Measurements from ENCODE around the gene TANC1.

The TANC1 gene

GRCh38 chr2:159147690-159148089 is 179.2 kb downstream of the TANC1 start:
- no peak overlapping the region for H3K27ac ChIP-seq
- TF ChIP-seq ZFX (IDR thresholded peaks at IDR 0.05; ENCODE audit: borderline replicate concordance) (no peak), CTCF (IDR thresholded peaks at IDR 0.05) (no peak)

- TF ChIP-seq ZFX (IDR thresholded peaks at IDR 0.05; ENCODE audit: borderline replicate concordance) (no peak), CTCF (IDR thresholded peaks at IDR 0.05) (no peak)
- no peak overlapping the region for H3K27ac ChIP-seq
Measured at GRCh38 chr2:159148901-159149300, 180.5 kb downstream of the TANC1 start.

GRCh38 chr2:159149747-159150146 is 181.3 kb downstream of the TANC1 start:
- TF ChIP-seq ZFX (IDR thresholded peaks at IDR 0.05; ENCODE audit: borderline replicate concordance) (no peak), CTCF (IDR thresholded peaks at IDR 0.05) (no peak)
- no peak overlapping the region for H3K27ac ChIP-seq

GRCh38 chr2:159150280-159150746 is 181.9 kb downstream of the TANC1 start:
- TF ChIP-seq CTCF (IDR thresholded peaks at IDR 0.05) (no peak), ZFX (IDR thresholded peaks at IDR 0.05; ENCODE audit: borderline replicate concordance) (no peak)
- no peak overlapping the region for H3K27ac ChIP-seq

GRCh38 chr2:159151198-159152127 is 183.0 kb downstream of the TANC1 start:
- TF ChIP-seq CTCF (IDR thresholded peaks at IDR 0.05) (no peak), ZFX (IDR thresholded peaks at IDR 0.05; ENCODE audit: borderline replicate concordance) (no peak)
- no peak overlapping the region for H3K27ac ChIP-seq

GRCh38 chr2:159152128-159152778 is 183.8 kb downstream of the TANC1 start:
- H3K27ac ChIP-seq = no peak overlapping the region
- TF ChIP-seq CTCF (IDR thresholded peaks at IDR 0.05) (no peak), ZFX (IDR thresholded peaks at IDR 0.05; ENCODE audit: borderline replicate concordance) (no peak)

GRCh38 chr2:159153063-159153462 is 184.6 kb downstream of the TANC1 start:
- no peak for TF ChIP-seq ZFX (IDR thresholded peaks at IDR 0.05; ENCODE audit: borderline replicate concordance)
- no peak overlapping the region for H3K27ac ChIP-seq
